Choroid plexus epithelial cell (primary cell): ENCODE data around the gene MARCOL.
"Not testable (repeated sequence)": the region's sequence is repeated elsewhere in the genome, so short reads cannot be mapped to it uniquely, and the experiment has no call there.

Experiments
- DNase-seq: peaks from one replicate; pipeline ENCODE4 v3.0.0-alpha.2; 2010; ENCODE audit warnings: low read depth
- H3K4me3 ChIP-seq: 2 replicates; pipeline ENCODE4 v1.5.1; 2011; ENCODE audit warnings: low read depth, mild to moderate bottlenecking, control low read depth, low read length, moderate library complexity
- TF ChIP-seq, protein P1 (sequence below): conservative IDR thresholded peaks from 2 replicates; pipeline ENCODE4 v1.5.1; 2011; ENCODE audit warnings: low read depth, mild to moderate bottlenecking, control low read depth, inconsistent platforms, low read length, moderate library complexity

MARCOL gene

GRCh38 chr5:148261221-148261620, 22.9 kb downstream of the MARCOL start:
- no peak overlapping the region for H3K4me3 ChIP-seq
- no peak for DNase-seq
- TF ChIP-seq, protein P1, sequence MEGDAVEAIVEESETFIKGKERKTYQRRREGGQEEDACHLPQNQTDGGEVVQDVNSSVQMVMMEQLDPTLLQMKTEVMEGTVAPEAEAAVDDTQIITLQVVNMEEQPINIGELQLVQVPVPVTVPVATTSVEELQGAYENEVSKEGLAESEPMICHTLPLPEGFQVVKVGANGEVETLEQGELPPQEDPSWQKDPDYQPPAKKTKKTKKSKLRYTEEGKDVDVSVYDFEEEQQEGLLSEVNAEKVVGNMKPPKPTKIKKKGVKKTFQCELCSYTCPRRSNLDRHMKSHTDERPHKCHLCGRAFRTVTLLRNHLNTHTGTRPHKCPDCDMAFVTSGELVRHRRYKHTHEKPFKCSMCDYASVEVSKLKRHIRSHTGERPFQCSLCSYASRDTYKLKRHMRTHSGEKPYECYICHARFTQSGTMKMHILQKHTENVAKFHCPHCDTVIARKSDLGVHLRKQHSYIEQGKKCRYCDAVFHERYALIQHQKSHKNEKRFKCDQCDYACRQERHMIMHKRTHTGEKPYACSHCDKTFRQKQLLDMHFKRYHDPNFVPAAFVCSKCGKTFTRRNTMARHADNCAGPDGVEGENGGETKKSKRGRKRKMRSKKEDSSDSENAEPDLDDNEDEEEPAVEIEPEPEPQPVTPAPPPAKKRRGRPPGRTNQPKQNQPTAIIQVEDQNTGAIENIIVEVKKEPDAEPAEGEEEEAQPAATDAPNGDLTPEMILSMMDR, result no peak

DNA sequence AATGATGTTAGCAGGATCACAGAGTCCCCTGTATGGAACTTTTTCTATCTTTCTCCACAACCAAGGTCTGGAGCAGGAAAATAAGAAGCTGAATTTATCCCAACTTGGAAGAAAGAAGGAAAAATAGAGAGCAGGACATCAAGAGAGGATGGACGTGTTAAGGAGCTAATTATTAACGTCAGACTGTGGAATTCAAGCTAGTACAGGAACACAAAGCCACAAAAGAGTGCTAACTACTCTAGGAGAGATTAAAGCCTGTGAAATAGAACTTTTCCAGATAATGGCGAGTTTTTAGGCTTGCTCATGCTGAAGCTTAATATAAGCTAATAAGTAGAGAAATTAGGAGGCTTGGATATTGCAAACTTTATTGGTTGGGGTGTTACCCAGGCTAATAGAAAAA, 29.6 kb downstream of the MARCOL start:
- no peak for DNase-seq
- H3K4me3 ChIP-seq, result no peak overlapping the region
- TF ChIP-seq, protein P1, result no peak

GRCh38 chr5:148268566-148268965, 30.2 kb downstream of the MARCOL start, which contains the start of gene SPINK13:
Gene SPINK13, plus strand, starts transcription at chr5:148268794. Its CDS starts 1,279 bp downstream, at chr5:148270073.
- TF ChIP-seq, protein P1, result no peak
- DNase-seq, result peak; percentile 36
- no peak within 1 kb of the TSS for H3K4me3 ChIP-seq

DNA sequence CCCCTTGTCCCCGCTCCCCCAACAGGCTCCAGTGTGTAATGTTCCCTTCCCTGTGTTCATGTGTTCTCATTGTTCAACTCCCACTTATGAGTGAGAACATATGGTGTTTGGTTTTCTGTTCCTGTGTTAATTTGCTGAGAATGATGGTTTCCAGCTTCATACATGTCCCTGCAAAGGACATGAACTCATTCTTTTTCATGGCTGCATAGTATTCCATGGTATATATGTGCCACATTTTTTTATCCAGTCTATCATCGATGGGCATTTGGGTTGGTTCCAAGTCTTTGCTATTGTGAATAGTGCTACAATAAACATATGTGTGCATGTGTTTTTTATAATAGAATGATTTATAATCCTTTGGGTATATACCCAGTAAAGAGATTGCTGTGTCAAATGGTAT, 36.8 kb downstream of the MARCOL start:
- DNase-seq, H3K4me3 ChIP-seq: not testable (repeated sequence)

DNA sequence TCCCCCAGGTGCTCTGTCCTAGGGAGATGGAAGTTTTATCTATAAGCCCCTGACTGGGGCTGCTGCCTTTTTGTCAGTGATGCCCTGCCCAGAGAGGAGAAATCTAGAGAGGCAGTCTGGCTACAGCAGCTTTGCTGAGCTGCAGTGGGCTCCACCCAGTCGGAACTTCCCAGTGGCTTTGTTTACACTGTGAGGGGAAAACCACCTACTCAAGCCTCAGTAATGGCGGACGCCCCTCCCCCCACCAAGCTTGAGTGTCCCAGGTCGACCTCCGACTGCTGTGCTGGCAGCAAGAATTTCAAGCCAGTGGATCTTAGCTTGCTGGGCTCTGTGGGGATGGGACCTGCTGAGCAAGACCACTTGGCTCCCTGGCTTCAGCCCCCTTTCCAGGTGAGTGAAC, 42.6 kb downstream of the MARCOL start:
- not testable (repeated sequence) for DNase-seq, H3K4me3 ChIP-seq

- not testable (repeated sequence) for H3K4me3 ChIP-seq, DNase-seq
Observed at GRCh38 chr5:148281336-148281735, 43.0 kb downstream of the MARCOL start.

DNA sequence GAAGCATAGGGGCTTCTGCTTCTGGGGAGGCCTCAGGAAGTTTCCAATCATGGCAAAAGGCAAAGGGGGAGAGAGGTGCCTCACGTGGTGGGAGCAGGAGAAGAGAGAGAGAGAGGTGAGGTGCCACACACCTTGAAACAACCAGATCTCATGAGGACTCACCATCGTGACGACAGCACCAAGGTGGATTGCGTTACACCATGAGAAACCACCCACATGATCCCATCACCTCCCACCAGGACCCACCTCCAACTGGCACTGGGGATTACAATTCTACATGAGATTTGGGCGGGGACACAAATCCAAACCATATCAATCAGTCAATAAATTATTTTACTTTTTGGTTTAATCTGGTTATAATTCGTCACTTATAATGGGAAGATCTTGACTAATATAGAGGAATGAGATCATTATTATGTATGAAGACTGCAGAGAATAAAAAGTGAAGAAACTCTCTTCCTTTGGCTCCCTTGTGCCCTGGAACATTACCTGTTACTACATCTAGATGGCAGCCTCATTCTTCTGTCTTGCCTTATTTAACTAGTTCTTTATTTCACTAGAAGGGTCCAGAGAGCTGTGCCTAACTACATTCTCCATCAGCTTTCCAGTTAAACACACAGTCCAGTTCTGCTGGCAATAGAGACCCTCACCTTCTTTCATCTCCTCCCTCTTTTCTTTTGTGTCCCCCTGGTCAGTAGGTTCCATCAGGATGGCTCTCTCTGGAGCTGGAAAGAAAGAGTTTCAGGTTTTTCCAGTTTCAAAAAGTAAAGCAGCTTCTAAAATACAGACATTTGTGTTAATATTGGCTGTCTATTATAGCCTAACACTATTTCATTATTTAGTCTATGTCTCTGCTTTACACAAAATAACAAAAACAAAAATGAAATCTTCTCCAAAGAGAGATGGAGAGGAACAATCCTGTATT, 52.2 kb downstream of the MARCOL start:
- peak; percentile 53 for DNase-seq
- TF ChIP-seq, protein P1, result peak; percentile 60
- H3K4me3 ChIP-seq, result no peak overlapping the region
